RWPE1 (cell line): Measurements from ENCODE around the gene CYB5B.

Source experiments
- CTCF ChIA-PET: fragments of 350-600 bp; sonication (Branson Sonifier 250); formaldehyde crosslinking; extraction: SDS; loops from one replicate; lab custom pipeline; 2021; lab: Yijun Ruan, JAX
- POLR2A ChIA-PET: fragments of 400-600 bp; formaldehyde crosslinking; extraction: SDS; loops from one replicate; lab custom pipeline; 2020; ENCODE audit warnings: antibody characterized with exemption; ENCODE audit not compliant: low non-redundant PET; lab: Yijun Ruan, JAX
- DNase-seq: peaks from one replicate; pipeline ENCODE4 v3.0.0; 2012; ENCODE audit warnings: low spot score
- H3K27ac ChIP-seq: fragments of 450-650 bp; 2 replicates; pipeline ENCODE4 v1.5.1; 2017
- TF ChIP-seq, protein P1 (sequence below): fragments of 450-650 bp; conservative IDR thresholded peaks from 2 replicates; pipeline ENCODE4 v1.5.1; 2017; ENCODE audit warnings: low read depth, mild to moderate bottlenecking

Gene CYB5B

DNA sequence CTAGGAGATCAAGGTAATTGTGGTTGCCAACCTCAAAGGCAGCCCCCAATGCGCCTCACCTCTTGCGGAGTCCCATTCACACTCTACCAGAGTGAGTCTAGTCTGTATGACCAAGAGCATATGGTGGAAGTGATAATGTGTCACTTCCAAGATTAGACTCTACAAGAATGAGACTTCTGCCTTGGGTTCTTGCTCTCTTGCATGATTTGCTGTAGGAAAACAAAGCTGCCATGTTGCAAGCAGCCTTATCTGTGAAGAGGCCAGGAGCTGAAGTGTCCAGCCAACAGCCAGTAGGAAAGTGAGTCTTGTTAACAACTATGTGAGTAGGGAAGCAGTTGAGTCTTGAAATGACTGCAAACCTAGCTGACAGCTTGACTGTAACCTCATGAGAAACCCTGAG is 42.0 kb upstream of the CYB5B start:
- H3K27ac ChIP-seq = no peak overlapping the region
- TF ChIP-seq, protein P1, sequence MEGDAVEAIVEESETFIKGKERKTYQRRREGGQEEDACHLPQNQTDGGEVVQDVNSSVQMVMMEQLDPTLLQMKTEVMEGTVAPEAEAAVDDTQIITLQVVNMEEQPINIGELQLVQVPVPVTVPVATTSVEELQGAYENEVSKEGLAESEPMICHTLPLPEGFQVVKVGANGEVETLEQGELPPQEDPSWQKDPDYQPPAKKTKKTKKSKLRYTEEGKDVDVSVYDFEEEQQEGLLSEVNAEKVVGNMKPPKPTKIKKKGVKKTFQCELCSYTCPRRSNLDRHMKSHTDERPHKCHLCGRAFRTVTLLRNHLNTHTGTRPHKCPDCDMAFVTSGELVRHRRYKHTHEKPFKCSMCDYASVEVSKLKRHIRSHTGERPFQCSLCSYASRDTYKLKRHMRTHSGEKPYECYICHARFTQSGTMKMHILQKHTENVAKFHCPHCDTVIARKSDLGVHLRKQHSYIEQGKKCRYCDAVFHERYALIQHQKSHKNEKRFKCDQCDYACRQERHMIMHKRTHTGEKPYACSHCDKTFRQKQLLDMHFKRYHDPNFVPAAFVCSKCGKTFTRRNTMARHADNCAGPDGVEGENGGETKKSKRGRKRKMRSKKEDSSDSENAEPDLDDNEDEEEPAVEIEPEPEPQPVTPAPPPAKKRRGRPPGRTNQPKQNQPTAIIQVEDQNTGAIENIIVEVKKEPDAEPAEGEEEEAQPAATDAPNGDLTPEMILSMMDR = no peak
- CTCF ChIA-PET = no interaction called here
- POLR2A ChIA-PET = no interaction called here
- DNase-seq = no peak

DNA sequence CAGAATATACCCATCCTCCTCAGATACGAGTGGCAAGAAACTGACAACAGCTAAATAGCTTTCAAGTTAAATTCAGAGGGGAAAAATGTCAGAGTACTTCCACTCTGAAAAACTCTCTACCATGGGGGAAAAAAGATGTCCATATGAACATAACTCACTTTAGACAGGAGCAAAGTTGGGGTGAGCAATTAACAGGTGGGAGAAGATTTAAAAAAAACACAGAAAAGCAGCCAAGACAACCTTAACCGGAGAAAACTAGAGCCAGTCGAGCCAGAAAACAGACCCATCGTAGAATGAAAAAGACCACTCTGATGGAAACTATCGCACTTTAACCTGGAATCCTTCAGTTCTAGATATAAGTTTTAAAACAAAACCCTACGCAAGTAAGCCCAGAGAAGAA is 39.4 kb upstream of the CYB5B start:
- ChIA-PET CTCF (interaction anchor here (0.6 to 0.7 kb wide), 2 partner anchors 17 to 41 kb away, joined by 3 read pairs; no protein-coding TSS in a partner anchor), POLR2A (no interaction called here)
- H3K27ac ChIP-seq = peak overlapping the region; percentile 86
- DNase-seq = no peak
- TF ChIP-seq, protein P1 = no peak

DNA sequence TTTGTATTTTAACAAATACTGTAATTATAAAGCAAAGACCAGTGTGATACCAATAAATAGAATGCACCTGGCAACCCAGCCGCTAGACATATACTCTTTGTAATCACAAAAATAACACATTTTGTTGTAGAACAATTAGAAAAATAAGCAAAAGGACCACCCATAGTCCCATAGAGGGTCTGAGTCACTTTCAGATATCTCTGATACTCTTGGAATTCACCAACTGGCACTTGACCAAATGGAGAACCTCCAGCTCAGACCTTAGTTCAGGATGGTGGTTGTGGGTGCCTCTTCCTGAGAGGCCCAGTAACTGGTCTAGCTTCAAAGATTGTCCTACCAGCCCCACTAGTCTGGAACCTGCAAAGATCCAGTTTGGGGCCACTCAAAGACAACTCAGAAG is 37.8 kb upstream of the CYB5B start:
- DNase-seq = no peak
- ChIA-PET POLR2A (no interaction called here), CTCF (interaction anchor here (0.6 to 1.0 kb wide), 2 partner anchors 143 to 252 kb away, joined by 3 to 7 read pairs; no protein-coding TSS in a partner anchor)
- TF ChIP-seq, protein P1 = no peak
- H3K27ac ChIP-seq = peak overlapping the region; percentile 86

GRCh38 chr16:69393898-69394849 is 30.2 kb upstream of the CYB5B start:
- ChIA-PET CTCF (interaction anchor here (0.7 kb wide), 1 partner anchor 313 kb away, joined by 3 read pairs; no protein-coding TSS in a partner anchor), POLR2A (no interaction called here)
- no peak for DNase-seq
- no peak overlapping the region for H3K27ac ChIP-seq
- TF ChIP-seq, protein P1 = no peak

- POLR2A ChIA-PET = no interaction called here
- no peak overlapping the region for H3K27ac ChIP-seq
Observed at GRCh38 chr16:69395859-69396186, 28.6 kb upstream of the CYB5B start.

More at GRCh38 chr16:69395859-69396186, 28.6 kb upstream of the CYB5B start:
- CTCF ChIA-PET = interaction anchor here (0.6 to 1.5 kb wide), 18 partner anchors 8 to 534 kb away, joined by 3 to 8 read pairs (median 4); partner anchors contain the start of genes NFAT5, NOB1 and VPS4A
- TF ChIP-seq, protein P1 = no peak
- DNase-seq = no peak
